K562 (cell line): Measurements from ENCODE around the gene MAST4. TPM values are rescaled to one million over a fixed set of nuclear protein-coding genes. Genes with fewer than 3 reads are reported as not detected.

ENCODE experiments used
- ATAC-seq: fragments of 200-7000 bp; cut with Tn5 transposase; 3 replicates; pipeline ENCODE4 v1.9.1; 2020; ENCODE audit warnings: moderate library complexity
- BruUV-seq: library from RNA; stranded (reverse); fragments of 400-500 nt; replicated peaks from 2 replicates; lab custom pipeline; 2021; lab: Mats Ljungman, UMichigan
- CTCF ChIA-PET: fragments of 300-600 bp; formaldehyde crosslinking; extraction: SDS; loops from one replicate; lab custom pipeline; 2021; ENCODE audit warnings: low intra/inter-chr PET ratio; lab: Yijun Ruan, JAX
- POLR2A ChIA-PET: fragments of 300-600, 350-650 bp; sonication (Branson Sonifier 250); formaldehyde crosslinking; extraction: SDS; loops from one replicate; lab custom pipeline; 2021; ENCODE audit warnings: antibody characterized with exemption, inconsistent platforms; lab: Yijun Ruan, JAX
- DNase-seq, 4 experiments: peaks; one replicate each; pipeline versions ENCODE4 v3.0.0 to v3.0.0-alpha.2; 2011 to 2018; ENCODE audit warnings: low spot score in 3 of 4, mixed read lengths in 3 of 4; ENCODE audit errors: extremely low read depth in 1 of 4
- FAIRE-seq: peaks from 2 replicates; lab custom pipeline; 2011; peaks lifted over from hg19 to GRCh38; lab: Jason Lieb, UNC
- H2AFZ ChIP-seq: 2 replicates; pipeline ENCODE4 v1.6.0; 2011; ENCODE audit warnings: low read depth, low read length, control low read depth, inconsistent platforms
- H3K27ac ChIP-seq: fragments of 200-600 bp; 3 replicates; pipeline ENCODE4 v1.8.0; 2011; ENCODE audit warnings: low read depth, mild to moderate bottlenecking, control low read depth, inconsistent platforms, low read length, moderate library complexity, mixed read lengths; ENCODE audit errors: extremely low read depth
- H3K27me3 ChIP-seq, 2 experiments: fragments of 300-600 bp in 1 of 2; 2 replicates in 1 of 2; 3 replicates in 1 of 2; pipeline versions ENCODE4 v1.6.0 to v1.8.0; 2011; ENCODE audit warnings: inconsistent platforms in 2 of 2, low read length in 2 of 2, mild to moderate bottlenecking in 1 of 2, mixed read lengths in 1 of 2, moderate library complexity in 1 of 2; ENCODE audit not compliant: control insufficient read depth in 2 of 2, insufficient read depth in 2 of 2
- H3K36me3 ChIP-seq: fragments of 300-600 bp; 3 replicates; pipeline ENCODE4 v1.8.0; 2011; ENCODE audit warnings: mild to moderate bottlenecking, low read length, inconsistent platforms; ENCODE audit not compliant: control insufficient read depth, insufficient read depth
- H3K4me1 ChIP-seq, 2 experiments: fragments of 200-600 bp in 1 of 2; replicated peaks in 1 of 2; 2 replicates in 1 of 2; 3 replicates in 1 of 2; pipeline versions ENCODE4 v1.5.1 to v1.8.0; 2011; ENCODE audit warnings: inconsistent platforms in 2 of 2, low read length in 2 of 2, mild to moderate bottlenecking in 1 of 2, mixed read lengths in 1 of 2, moderate library complexity in 1 of 2; ENCODE audit not compliant: control insufficient read depth in 2 of 2, insufficient read depth in 2 of 2
- H3K4me2 ChIP-seq: 2 replicates; pipeline ENCODE4 v1.6.1; 2011; ENCODE audit warnings: low read length, control low read depth, inconsistent platforms, mixed read lengths; ENCODE audit not compliant: insufficient read depth
- H3K4me3 ChIP-seq: fragments of 200-600 bp; sonication (generic), shearing (Covaris generic); 2 replicates; pipeline ENCODE4 v1.5.1; 2016; ENCODE audit warnings: control low read depth, inconsistent platforms
- H3K79me2 ChIP-seq: fragments of 200-600 bp; 3 replicates; pipeline ENCODE4 v1.8.0; 2011; ENCODE audit warnings: low read length, inconsistent platforms; ENCODE audit not compliant: control insufficient read depth, insufficient read depth
- H3K9ac ChIP-seq, 2 experiments: 2 replicates each; pipeline versions ENCODE4 v1.6.0 to v1.6.1; 2011; ENCODE audit warnings: low read depth in 2 of 2, low read length in 2 of 2, control low read depth in 1 of 2, inconsistent platforms in 1 of 2, mild to moderate bottlenecking in 1 of 2, mixed read lengths in 1 of 2; ENCODE audit not compliant: insufficient read depth in 1 of 2
- H3K9me1 ChIP-seq: one replicate; pipeline ENCODE4 v1.6.0; 2011; ENCODE audit warnings: inconsistent platforms, mild to moderate bottlenecking, low read length, moderate library complexity; ENCODE audit not compliant: control insufficient read depth, insufficient read depth
- H3K9me3 ChIP-seq: replicated peaks from 2 replicates; pipeline ENCODE4 v1.5.1; 2011; ENCODE audit warnings: low read depth, low read length, inconsistent platforms; ENCODE audit not compliant: control insufficient read depth, insufficient read depth
- H4K20me1 ChIP-seq: replicated peaks from 2 replicates; pipeline ENCODE4 v1.6.1; 2011; ENCODE audit warnings: low read length, inconsistent platforms, mixed read lengths; ENCODE audit not compliant: control insufficient read depth, insufficient read depth
- CBFB ChIP-seq: sonication (generic); formaldehyde crosslinking; IDR thresholded peaks from 2 replicates; pipeline ENCODE4 v1.4.0; 2020; ENCODE audit warnings: mild to moderate bottlenecking, missing genetic modification reagents
- ELF1 ChIP-seq: fragments of 200-800 bp; sonication (Bioruptor generic); IDR thresholded peaks from 2 replicates; pipeline ENCODE4 v1.6.1; 2016; ENCODE audit warnings: missing genetic modification characterization, missing compliant biosample characterization
- RERE ChIP-seq: sonication (generic); formaldehyde crosslinking; IDR thresholded peaks from 2 replicates; pipeline ENCODE4 v1.8.0; 2023; ENCODE audit warnings: missing genetic modification reagents, mild to moderate bottlenecking, borderline replicate concordance
- SMARCA5 ChIP-seq: fragments of 450-650 bp; IDR thresholded peaks from 2 replicates; pipeline ENCODE4 v1.6.1; 2016
- ZNF717 ChIP-seq: fragments of 250-450 bp; sonication (Bioruptor Pico); IDR thresholded peaks from 2 replicates; pipeline ENCODE4 v1.5.0; 2021
- WGBS: fragments of 100-300 bp; shearing (Covaris generic); methylation state at CpG from one replicate; pipeline ENCODE4 v1.1.6; 2016; ENCODE audit warnings: low coverage, mixed read lengths; ENCODE audit not compliant: insufficient coverage; ENCODE audit errors: missing lambda C conversion rate; 5-methylcytosine and 5-hydroxymethylcytosine counted together
- in situ Hi-C: fragments of 300-500 bp; cut with MboI; formaldehyde crosslinking; loops from 4 replicates; pipeline ENCODE4 v1.15.0; 2018; ENCODE audit warnings: inconsistent platforms, mixed read lengths
- intact Hi-C: fragments of 100-400 bp; cut with micrococcal nuclease; formaldehyde crosslinking; loops from 2 replicates; pipeline ENCODE4 v1.14.2; 2022
- polyA plus RNA-seq, 8 experiments: library from polyadenylated mRNA; depleted of rRNA in 4 of 8; stranded (reverse) in 5 of 8; unstranded in 3 of 8; fragments of >200 nt; fragmentation: Nextera tagmentation in 2 of 8; fragmentation: Illumina TruSeq in 1 of 8; extraction: Ambion mirVana in 2 of 8; extraction: Trizol in 1 of 8; gene quantifications; 2 replicates each; pipeline versions ENCODE4 v1.2.1 to v1.2.3, GENCODE V29; 2011 to 2014; ENCODE audit warnings: inconsistent platforms in 1 of 8, missing spikeins in 1 of 8
- total RNA-seq, 7 experiments: library from RNA; depleted of rRNA in 6 of 7; stranded (reverse); fragments of >200 nt in 6 of 7; fragmentation: Illumina TruSeq in 2 of 7; extraction: Trizol in 2 of 7; gene quantifications; 2 replicates each; pipeline versions ENCODE4 v1.2.1 to v1.2.3, GENCODE V29; 2011 to 2021; ENCODE audit warnings: low replicate concordance in 1 of 7
- TF ChIP-seq, protein P1 (sequence below): fragments of 200-800 bp; sonication (Bioruptor generic); IDR thresholded peaks from 2 replicates; pipeline ENCODE4 v1.6.1; 2016; ENCODE audit warnings: missing genetic modification characterization, missing compliant biosample characterization
- TF ChIP-seq, protein P2 (sequence below): fragments of 450-650 bp; IDR thresholded peaks from 2 replicates; pipeline ENCODE4 v1.6.1; 2017; ENCODE audit warnings: antibody characterized with exemption, mild to moderate bottlenecking

Gene MAST4
- total and polyA plus RNA-seq, 9 of the 15 experiments (the other 6 are each of a cell fraction or from before 2014, with no cell fraction given) = 0.88 to 10.1 (median 5.2) TPM

GRCh38 chr5:66933066-66933465 lies 336.9 kb downstream of the MAST4 start:
- H3K4me1 ChIP-seq = no peaks in the 10 kb centered on the region
- intact Hi-C loops = no loop called here
- no peak for DNase-seq
- TF ChIP-seq ZNF717 (CRISPR knock-in tag) (no peak), ELF1 (tag) (no peak), CBFB (CRISPR knock-in tag) (no peak), SMARCA5 (no peak), RERE (CRISPR knock-in tag) (no peak)
- TF ChIP-seq, protein P1, sequence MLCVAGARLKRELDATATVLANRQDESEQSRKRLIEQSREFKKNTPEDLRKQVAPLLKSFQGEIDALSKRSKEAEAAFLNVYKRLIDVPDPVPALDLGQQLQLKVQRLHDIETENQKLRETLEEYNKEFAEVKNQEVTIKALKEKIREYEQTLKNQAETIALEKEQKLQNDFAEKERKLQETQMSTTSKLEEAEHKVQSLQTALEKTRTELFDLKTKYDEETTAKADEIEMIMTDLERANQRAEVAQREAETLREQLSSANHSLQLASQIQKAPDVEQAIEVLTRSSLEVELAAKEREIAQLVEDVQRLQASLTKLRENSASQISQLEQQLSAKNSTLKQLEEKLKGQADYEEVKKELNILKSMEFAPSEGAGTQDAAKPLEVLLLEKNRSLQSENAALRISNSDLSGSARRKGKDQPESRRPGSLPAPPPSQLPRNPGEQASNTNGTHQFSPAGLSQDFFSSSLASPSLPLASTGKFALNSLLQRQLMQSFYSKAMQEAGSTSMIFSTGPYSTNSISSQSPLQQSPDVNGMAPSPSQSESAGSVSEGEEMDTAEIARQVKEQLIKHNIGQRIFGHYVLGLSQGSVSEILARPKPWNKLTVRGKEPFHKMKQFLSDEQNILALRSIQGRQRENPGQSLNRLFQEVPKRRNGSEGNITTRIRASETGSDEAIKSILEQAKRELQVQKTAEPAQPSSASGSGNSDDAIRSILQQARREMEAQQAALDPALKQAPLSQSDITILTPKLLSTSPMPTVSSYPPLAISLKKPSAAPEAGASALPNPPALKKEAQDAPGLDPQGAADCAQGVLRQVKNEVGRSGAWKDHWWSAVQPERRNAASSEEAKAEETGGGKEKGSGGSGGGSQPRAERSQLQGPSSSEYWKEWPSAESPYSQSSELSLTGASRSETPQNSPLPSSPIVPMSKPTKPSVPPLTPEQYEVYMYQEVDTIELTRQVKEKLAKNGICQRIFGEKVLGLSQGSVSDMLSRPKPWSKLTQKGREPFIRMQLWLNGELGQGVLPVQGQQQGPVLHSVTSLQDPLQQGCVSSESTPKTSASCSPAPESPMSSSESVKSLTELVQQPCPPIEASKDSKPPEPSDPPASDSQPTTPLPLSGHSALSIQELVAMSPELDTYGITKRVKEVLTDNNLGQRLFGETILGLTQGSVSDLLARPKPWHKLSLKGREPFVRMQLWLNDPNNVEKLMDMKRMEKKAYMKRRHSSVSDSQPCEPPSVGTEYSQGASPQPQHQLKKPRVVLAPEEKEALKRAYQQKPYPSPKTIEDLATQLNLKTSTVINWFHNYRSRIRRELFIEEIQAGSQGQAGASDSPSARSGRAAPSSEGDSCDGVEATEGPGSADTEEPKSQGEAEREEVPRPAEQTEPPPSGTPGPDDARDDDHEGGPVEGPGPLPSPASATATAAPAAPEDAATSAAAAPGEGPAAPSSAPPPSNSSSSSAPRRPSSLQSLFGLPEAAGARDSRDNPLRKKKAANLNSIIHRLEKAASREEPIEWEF (CRISPR knock-in tag) = no peak
- TF ChIP-seq, protein P2, sequence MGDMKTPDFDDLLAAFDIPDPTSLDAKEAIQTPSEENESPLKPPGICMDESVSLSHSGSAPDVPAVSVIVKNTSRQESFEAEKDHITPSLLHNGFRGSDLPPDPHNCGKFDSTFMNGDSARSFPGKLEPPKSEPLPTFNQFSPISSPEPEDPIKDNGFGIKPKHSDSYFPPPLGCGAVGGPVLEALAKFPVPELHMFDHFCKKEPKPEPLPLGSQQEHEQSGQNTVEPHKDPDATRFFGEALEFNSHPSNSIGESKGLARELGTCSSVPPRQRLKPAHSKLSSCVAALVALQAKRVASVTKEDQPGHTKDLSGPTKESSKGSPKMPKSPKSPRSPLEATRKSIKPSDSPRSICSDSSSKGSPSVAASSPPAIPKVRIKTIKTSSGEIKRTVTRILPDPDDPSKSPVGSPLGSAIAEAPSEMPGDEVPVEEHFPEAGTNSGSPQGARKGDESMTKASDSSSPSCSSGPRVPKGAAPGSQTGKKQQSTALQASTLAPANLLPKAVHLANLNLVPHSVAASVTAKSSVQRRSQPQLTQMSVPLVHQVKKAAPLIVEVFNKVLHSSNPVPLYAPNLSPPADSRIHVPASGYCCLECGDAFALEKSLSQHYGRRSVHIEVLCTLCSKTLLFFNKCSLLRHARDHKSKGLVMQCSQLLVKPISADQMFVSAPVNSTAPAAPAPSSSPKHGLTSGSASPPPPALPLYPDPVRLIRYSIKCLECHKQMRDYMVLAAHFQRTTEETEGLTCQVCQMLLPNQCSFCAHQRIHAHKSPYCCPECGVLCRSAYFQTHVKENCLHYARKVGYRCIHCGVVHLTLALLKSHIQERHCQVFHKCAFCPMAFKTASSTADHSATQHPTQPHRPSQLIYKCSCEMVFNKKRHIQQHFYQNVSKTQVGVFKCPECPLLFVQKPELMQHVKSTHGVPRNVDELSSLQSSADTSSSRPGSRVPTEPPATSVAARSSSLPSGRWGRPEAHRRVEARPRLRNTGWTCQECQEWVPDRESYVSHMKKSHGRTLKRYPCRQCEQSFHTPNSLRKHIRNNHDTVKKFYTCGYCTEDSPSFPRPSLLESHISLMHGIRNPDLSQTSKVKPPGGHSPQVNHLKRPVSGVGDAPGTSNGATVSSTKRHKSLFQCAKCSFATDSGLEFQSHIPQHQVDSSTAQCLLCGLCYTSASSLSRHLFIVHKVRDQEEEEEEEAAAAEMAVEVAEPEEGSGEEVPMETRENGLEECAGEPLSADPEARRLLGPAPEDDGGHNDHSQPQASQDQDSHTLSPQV = no peak

More at GRCh38 chr5:66933066-66933465, 336.9 kb downstream of the MAST4 start:
- H3K9me3 ChIP-seq = no peaks in the 10 kb centered on the region
- WGBS = 0% methylated on average over 1 of the region's 1 CpG
- FAIRE-seq = no peak
- no peak overlapping the region for H3K9ac ChIP-seq
- H3K4me2 ChIP-seq = no peak overlapping the region
- H3K4me3 ChIP-seq = no peak overlapping the region
- ATAC-seq = no peak
- BruUV-seq = no TSS peak
- H2AFZ ChIP-seq = no peak overlapping the region
- POLR2A ChIA-PET = no interaction called here
- CTCF ChIA-PET = no interaction called here
- no peaks in the 10 kb centered on the region for H3K36me3 ChIP-seq
- in situ Hi-C loops = no loop called here
- no peak overlapping the region for H3K27ac ChIP-seq
- H3K79me2 ChIP-seq = no peaks in the 10 kb centered on the region
- no peaks in the 10 kb centered on the region for H3K9me1 ChIP-seq
- H4K20me1 ChIP-seq = no peaks in the 10 kb centered on the region
- H3K27me3 ChIP-seq = no peaks in the 10 kb centered on the region; a peak in 2 of 5 replicates
